ENCODE measurements around the gene BBOF1.
"Not testable (repeated sequence)": the region's sequence is repeated elsewhere in the genome, so short reads cannot be mapped to it uniquely, and the experiment has no call there.

BBOF1 gene

GRCh38 chr14:74105381-74105780 lies 86.2 kb downstream of the BBOF1 start:
- DNase-seq (ENCODE audit: low read depth), result no peak

- DNase-seq (ENCODE audit: low read depth), result no peak
These were observed 90.2 kb downstream of the BBOF1 start for GRCh38 chr14:74109369-74109768.

- not testable (repeated sequence) for DNase-seq (ENCODE audit: low read depth)
These were observed 92.5 kb downstream of the BBOF1 start for GRCh38 chr14:74111395-74112216.
